Activated CD8-positive, alpha-beta T cell treated with anti-CD3 and anti-CD28 coated beads for 36 hours (primary cell): Measurements from ENCODE around the gene MYZAP. TPM values are rescaled to one million over a fixed set of nuclear protein-coding genes. Genes with fewer than 3 reads are reported as not detected.
"Not testable (repeated sequence)": the region's sequence is repeated elsewhere in the genome, so short reads cannot be mapped to it uniquely, and the experiment has no call there.

ENCODE experiments used
- ATAC-seq: fragments of 200-7000 bp; cut with Tn5 transposase; one replicate; pipeline ENCODE4 v1.10.0; 2021; ENCODE audit warnings: mild to moderate bottlenecking, moderate library complexity
- CTCF ChIA-PET: fragments of 350-600 bp; sonication (Branson Sonifier 250); formaldehyde crosslinking; loops from one replicate; lab custom pipeline; 2021; ENCODE audit warnings: antibody characterized with exemption; lab: Charles Lee
- POLR2A ChIA-PET: fragments of 350-600 bp; sonication (Branson Sonifier 250); formaldehyde crosslinking; loops from one replicate; lab custom pipeline; 2021; ENCODE audit warnings: antibody characterized with exemption; lab: Charles Lee
- DNase-seq: peaks from one replicate; pipeline ENCODE4 v3.0.0-alpha.2; 2020
- H3K27ac Mint-ChIP-seq: one replicate; pipeline ENCODE4 v1.8.0; 2021; ENCODE audit warnings: mild to moderate bottlenecking, mixed read lengths
- H3K27me3 Mint-ChIP-seq: one replicate; pipeline ENCODE4 v1.8.0; 2021; ENCODE audit warnings: mixed read lengths
- H3K36me3 Mint-ChIP-seq: one replicate; pipeline ENCODE4 v1.8.0; 2021; ENCODE audit warnings: low read depth, mixed read lengths
- H3K4me1 Mint-ChIP-seq: one replicate; pipeline ENCODE4 v1.8.0; 2021; ENCODE audit warnings: low read depth, mixed read lengths
- H3K4me3 Mint-ChIP-seq: one replicate; pipeline ENCODE4 v1.8.0; 2021; ENCODE audit warnings: mild to moderate bottlenecking, moderate library complexity, mixed read lengths
- H3K9me3 Mint-ChIP-seq: one replicate; pipeline ENCODE4 v1.8.0; 2021; ENCODE audit warnings: mixed read lengths
- CTCF ChIP-seq: fragments of 200-600 bp; IDR thresholded peaks from one replicate; pipeline ENCODE4 v1.8.0; 2022; ENCODE audit warnings: antibody characterized with exemption, mild to moderate bottlenecking
- intact Hi-C: fragments of 100-400 bp; cut with micrococcal nuclease; formaldehyde crosslinking; loops from one replicate; pipeline ENCODE4 v1.10.0; 2022
- total RNA-seq, 2 experiments: library from RNA; stranded (reverse); gene quantifications; one replicate each; pipeline ENCODE4 v1.2.3, GENCODE V29; 2021

Gene MYZAP
- total RNA-seq, 2 experiments from 2014 or later = not detected

GRCh38 chr15:57614241-57614640 is 22.5 kb downstream of the MYZAP start:
- intact Hi-C loops = no loop called here
- no peak for DNase-seq
- CTCF ChIA-PET = no interaction called here
- Mint-ChIP-seq H3K27me3 (no peaks in the 10 kb centered on the region), H3K9me3 (no peaks in the 10 kb centered on the region), H3K4me3 (no peak overlapping the region), H3K27ac (no peak overlapping the region), H3K36me3 (no peaks in the 10 kb centered on the region), H3K4me1 (no peaks in the 10 kb centered on the region)
- ATAC-seq = no peak
- POLR2A ChIA-PET = no interaction called here
- TF ChIP-seq CTCF = no peak

DNA sequence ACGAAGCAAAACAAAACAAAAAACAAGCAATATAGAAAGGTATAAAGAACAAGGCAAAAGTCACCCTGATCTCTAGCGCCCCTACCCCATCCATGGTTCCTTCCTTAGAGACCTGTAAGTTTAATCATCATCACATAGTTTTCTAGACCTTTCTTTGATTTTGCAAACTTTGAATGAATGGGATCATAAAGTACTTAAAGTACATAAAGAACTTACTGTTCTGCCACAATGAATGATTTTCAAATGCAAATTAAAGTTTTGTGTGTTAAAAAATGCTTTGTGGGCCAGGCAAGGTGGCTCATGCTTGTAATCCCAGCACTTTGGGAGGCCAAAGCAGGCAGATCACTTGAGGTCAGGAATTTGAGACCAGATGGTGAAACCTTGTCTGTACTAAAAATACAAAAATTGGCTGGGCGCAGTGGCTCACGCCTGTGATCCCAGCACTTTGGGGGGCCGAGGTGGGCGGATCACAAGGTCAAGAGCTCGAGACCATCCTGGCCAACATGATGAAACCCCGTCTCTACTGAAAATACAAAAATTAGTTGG is 24.3 kb downstream of the MYZAP start:
- H3K27me3 Mint-ChIP-seq, DNase-seq, H3K4me3 Mint-ChIP-seq, H3K4me1 Mint-ChIP-seq, CTCF ChIA-PET, H3K9me3 Mint-ChIP-seq, POLR2A ChIA-PET, H3K36me3 Mint-ChIP-seq, H3K27ac Mint-ChIP-seq, intact Hi-C loops, ATAC-seq: not testable (repeated sequence)

DNA sequence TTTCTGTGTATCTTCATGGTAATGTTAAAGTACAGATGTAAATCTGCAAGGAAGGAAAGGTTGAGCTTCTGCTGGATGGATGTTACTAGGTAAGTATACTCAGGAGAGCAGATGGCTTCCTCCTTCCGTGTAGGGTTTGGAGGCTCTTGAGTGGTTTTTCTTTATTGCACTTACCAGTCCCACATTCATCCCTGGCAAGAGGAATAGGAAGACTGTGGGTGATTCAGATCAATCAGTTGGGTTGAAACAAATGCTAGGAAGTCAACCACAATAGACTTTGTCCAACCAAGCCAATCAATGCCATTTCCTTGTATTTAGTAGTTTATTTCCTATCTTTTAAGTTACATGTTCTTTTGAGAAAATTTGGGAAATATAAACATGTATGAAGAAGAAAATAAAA is 26.6 kb downstream of the MYZAP start:
- CTCF ChIA-PET = no interaction called here

GRCh38 chr15:57619746-57620145 is 28.0 kb downstream of the MYZAP start:
- Mint-ChIP-seq H3K4me3 (no peak overlapping the region), H3K4me1 (no peaks in the 10 kb centered on the region), H3K27ac (no peak overlapping the region), H3K36me3 (no peaks in the 10 kb centered on the region), H3K27me3 (peaks cover 2% of the 10 kb centered on the region), H3K9me3 (no peaks in the 10 kb centered on the region)
- intact Hi-C loops = no loop called here
- ChIA-PET POLR2A (no interaction called here), CTCF (interaction anchor here (0.9 kb wide), 1 partner anchor 242 kb away, joined by 3 read pairs; no protein-coding TSS in a partner anchor)
- TF ChIP-seq CTCF = no peak
- DNase-seq (no peak), ATAC-seq (no peak)

More for the DNA sequence above, 26.6 kb downstream of the MYZAP start:
- POLR2A ChIA-PET = no interaction called here
- Mint-ChIP-seq H3K27ac (no peak overlapping the region), H3K4me3 (no peak overlapping the region), H3K36me3 (no peaks in the 10 kb centered on the region), H3K4me1 (no peaks in the 10 kb centered on the region), H3K9me3 (no peaks in the 10 kb centered on the region), H3K27me3 (peaks cover 2% of the 10 kb centered on the region)
- intact Hi-C loops = no loop called here
- ATAC-seq (no peak), DNase-seq (no peak)
- TF ChIP-seq CTCF = no peak

DNA sequence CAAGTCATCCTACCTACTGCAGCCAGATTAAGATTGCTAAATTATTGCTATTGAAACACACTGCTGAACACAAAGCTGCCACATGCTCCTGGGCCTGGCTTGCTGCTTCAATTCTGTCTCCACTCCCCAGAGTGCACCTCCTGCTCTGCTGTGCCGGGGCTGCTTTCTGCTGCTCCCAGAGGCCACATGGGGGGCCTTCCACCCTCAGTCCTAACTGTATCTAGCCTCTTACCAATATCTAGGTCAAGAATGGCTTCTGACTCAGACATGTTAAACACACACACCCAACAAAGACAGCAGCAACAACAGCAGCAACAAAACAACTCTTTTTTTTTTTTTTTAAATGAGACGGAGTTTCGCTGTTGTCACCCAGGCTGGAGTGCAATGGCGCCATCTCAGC is 33.0 kb downstream of the MYZAP start:
- intact Hi-C loops = no loop called here
- Mint-ChIP-seq H3K9me3 (no peaks in the 10 kb centered on the region), H3K4me3 (no peak overlapping the region), H3K27ac (no peak overlapping the region), H3K36me3 (no peaks in the 10 kb centered on the region), H3K27me3 (peaks cover 4% of the 10 kb centered on the region), H3K4me1 (no peaks in the 10 kb centered on the region)
- CTCF ChIA-PET = no interaction called here
- no peak for TF ChIP-seq CTCF
- DNase-seq = no peak
- POLR2A ChIA-PET = no interaction called here
- no peak for ATAC-seq
